Glutamatergic neuron (in vitro differentiated cells): Measurements from ENCODE around the gene POGLUT2. TPM values are rescaled to one million over a fixed set of nuclear protein-coding genes. Genes with fewer than 3 reads are reported as not detected.

Experiments used
- DNase-seq: peaks from one replicate; pipeline ENCODE4 v3.0.0; 2022
- H3K27ac Mint-ChIP-seq: one replicate; pipeline ENCODE4 v1.8.0; 2020; ENCODE audit warnings: mild to moderate bottlenecking, mixed read lengths, inconsistent platforms; ENCODE audit not compliant: unreplicated experiment
- H3K27me3 Mint-ChIP-seq: one replicate; pipeline ENCODE4 v1.8.0; 2020; ENCODE audit warnings: mild to moderate bottlenecking, moderate library complexity, mixed read lengths, inconsistent platforms; ENCODE audit not compliant: unreplicated experiment
- H3K36me3 Mint-ChIP-seq: one replicate; pipeline ENCODE4 v1.8.0; 2020; ENCODE audit warnings: mild to moderate bottlenecking, mixed read lengths, inconsistent platforms; ENCODE audit not compliant: unreplicated experiment
- H3K4me1 Mint-ChIP-seq: one replicate; pipeline ENCODE4 v1.8.0; 2020; ENCODE audit warnings: mild to moderate bottlenecking, low read depth, mixed read lengths, inconsistent platforms; ENCODE audit not compliant: unreplicated experiment
- H3K4me3 Mint-ChIP-seq: one replicate; pipeline ENCODE4 v1.8.0; 2020; ENCODE audit warnings: mild to moderate bottlenecking, mixed read lengths, inconsistent platforms; ENCODE audit not compliant: unreplicated experiment
- H3K9me3 Mint-ChIP-seq: one replicate; pipeline ENCODE4 v1.8.0; 2020; ENCODE audit warnings: mild to moderate bottlenecking, moderate library complexity, mixed read lengths, inconsistent platforms; ENCODE audit not compliant: unreplicated experiment
- total RNA-seq: library from RNA; stranded (reverse); fragmentation: NEBNext Ultra II Directional; extraction: Animal tissue kit (Norgen Biotek cat#: 25700); gene quantifications from one replicate; pipeline ENCODE4 v1.2.1, GENCODE V29; 2021; ENCODE audit not compliant: unreplicated experiment
- TF ChIP-seq, protein P1 (sequence below): fragments of 200-600 bp; sonication (generic); IDR thresholded peaks from one replicate; pipeline ENCODE4 v1.5.0; 2021; ENCODE audit not compliant: partially characterized antibody, unreplicated experiment

The POGLUT2 gene
- total RNA-seq, 1 donor from 2014 or later = 17.5 TPM

GRCh38 chr13:102816708-102817107, 17.9 kb upstream of the POGLUT2 start:
- peaks cover 7% of the 10 kb centered on the region for H3K4me1 Mint-ChIP-seq

DNA sequence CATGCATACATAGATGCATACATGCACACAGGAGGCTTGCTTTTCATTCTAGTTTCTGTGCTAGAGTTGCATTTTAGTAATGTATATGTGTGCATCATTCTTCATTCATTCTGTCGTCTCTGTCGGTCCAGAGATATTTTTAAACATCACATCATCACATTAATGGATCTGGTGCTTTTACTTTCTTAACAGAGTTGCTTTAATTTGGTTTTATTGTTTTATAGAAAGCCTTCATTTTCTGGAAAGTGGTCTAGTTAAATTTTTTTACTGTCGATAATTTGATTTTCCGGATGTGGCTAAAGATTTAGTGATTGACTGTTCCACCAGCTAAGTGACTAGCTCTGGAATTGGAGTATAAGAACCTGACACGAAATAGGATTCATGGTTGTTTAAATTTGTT, 17.0 kb upstream of the POGLUT2 start:
- peaks cover 8% of the 10 kb centered on the region for H3K36me3 Mint-ChIP-seq
- no peak for DNase-seq
- H3K27me3 Mint-ChIP-seq = no peaks in the 10 kb centered on the region
- no peak overlapping the region for H3K4me3 Mint-ChIP-seq
- peaks cover 3% of the 10 kb centered on the region for H3K9me3 Mint-ChIP-seq
- TF ChIP-seq, protein P1, sequence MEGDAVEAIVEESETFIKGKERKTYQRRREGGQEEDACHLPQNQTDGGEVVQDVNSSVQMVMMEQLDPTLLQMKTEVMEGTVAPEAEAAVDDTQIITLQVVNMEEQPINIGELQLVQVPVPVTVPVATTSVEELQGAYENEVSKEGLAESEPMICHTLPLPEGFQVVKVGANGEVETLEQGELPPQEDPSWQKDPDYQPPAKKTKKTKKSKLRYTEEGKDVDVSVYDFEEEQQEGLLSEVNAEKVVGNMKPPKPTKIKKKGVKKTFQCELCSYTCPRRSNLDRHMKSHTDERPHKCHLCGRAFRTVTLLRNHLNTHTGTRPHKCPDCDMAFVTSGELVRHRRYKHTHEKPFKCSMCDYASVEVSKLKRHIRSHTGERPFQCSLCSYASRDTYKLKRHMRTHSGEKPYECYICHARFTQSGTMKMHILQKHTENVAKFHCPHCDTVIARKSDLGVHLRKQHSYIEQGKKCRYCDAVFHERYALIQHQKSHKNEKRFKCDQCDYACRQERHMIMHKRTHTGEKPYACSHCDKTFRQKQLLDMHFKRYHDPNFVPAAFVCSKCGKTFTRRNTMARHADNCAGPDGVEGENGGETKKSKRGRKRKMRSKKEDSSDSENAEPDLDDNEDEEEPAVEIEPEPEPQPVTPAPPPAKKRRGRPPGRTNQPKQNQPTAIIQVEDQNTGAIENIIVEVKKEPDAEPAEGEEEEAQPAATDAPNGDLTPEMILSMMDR = no peak
- no peak overlapping the region for H3K27ac Mint-ChIP-seq
- peaks cover 7% of the 10 kb centered on the region for H3K4me1 Mint-ChIP-seq

More at GRCh38 chr13:102816708-102817107, 17.9 kb upstream of the POGLUT2 start:
- H3K27me3 Mint-ChIP-seq = no peaks in the 10 kb centered on the region
- TF ChIP-seq, protein P1 = no peak
- H3K4me3 Mint-ChIP-seq = no peak overlapping the region
- peaks cover 3% of the 10 kb centered on the region for H3K9me3 Mint-ChIP-seq
- peaks cover 4% of the 10 kb centered on the region for H3K36me3 Mint-ChIP-seq
- no peak overlapping the region for H3K27ac Mint-ChIP-seq
- DNase-seq = no peak

GRCh38 chr13:102814793-102815192, 16.0 kb upstream of the POGLUT2 start:
- peaks cover 8% of the 10 kb centered on the region for H3K36me3 Mint-ChIP-seq
- no peak for DNase-seq
- H3K9me3 Mint-ChIP-seq = peaks cover 3% of the 10 kb centered on the region
- TF ChIP-seq, protein P1 = no peak
- no peaks in the 10 kb centered on the region for H3K27me3 Mint-ChIP-seq
- H3K4me1 Mint-ChIP-seq = peaks cover 7% of the 10 kb centered on the region
- no peak overlapping the region for H3K4me3 Mint-ChIP-seq
- no peak overlapping the region for H3K27ac Mint-ChIP-seq

- peaks cover 7% of the 10 kb centered on the region for H3K4me1 Mint-ChIP-seq
- peaks cover 8% of the 10 kb centered on the region for H3K36me3 Mint-ChIP-seq
- no peak for DNase-seq
- no peak overlapping the region for H3K4me3 Mint-ChIP-seq
- H3K27ac Mint-ChIP-seq = no peak overlapping the region
- no peaks in the 10 kb centered on the region for H3K27me3 Mint-ChIP-seq
- peaks cover 3% of the 10 kb centered on the region for H3K9me3 Mint-ChIP-seq
- TF ChIP-seq, protein P1 = no peak
These were observed 15.3 kb upstream of the POGLUT2 start for GRCh38 chr13:102814025-102814607.

DNA sequence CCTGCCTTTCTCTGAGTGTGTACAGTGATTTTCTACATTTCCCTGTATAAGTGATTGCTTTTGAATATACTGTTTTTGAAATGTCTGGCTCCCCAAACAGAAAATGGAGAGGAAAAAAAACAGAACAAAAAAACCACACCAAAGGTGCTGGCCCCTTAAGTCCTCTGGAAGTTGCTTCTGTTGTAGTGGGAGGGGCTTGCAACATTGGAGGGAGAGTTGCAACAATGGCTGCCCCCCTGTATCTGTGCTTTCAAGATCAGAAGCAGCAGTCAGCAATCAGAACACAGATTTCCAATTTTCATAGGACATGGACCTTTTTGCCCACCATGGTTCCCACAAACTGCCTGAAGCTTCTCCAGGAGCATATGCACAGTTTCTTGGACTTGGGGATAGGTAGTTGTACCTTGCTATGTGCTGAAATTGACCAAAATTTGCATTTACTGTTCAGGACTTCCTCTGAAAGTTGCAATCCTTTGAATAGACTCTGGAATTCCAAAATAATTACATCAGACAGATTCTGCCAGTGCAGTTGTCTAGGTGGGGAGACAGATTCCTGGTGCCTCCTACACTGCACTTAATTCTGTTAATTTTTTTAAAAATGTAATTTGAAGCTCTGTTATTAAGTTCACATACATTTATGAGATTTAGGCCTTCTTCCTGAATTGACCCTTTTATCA, 14.0 kb upstream of the POGLUT2 start:
- H3K36me3 Mint-ChIP-seq = peaks cover 8% of the 10 kb centered on the region
- TF ChIP-seq, protein P1 = no peak
- peaks cover 7% of the 10 kb centered on the region for H3K4me1 Mint-ChIP-seq
- no peak for DNase-seq
- H3K4me3 Mint-ChIP-seq = no peak overlapping the region
- peaks cover 3% of the 10 kb centered on the region for H3K9me3 Mint-ChIP-seq
- no peaks in the 10 kb centered on the region for H3K27me3 Mint-ChIP-seq
- H3K27ac Mint-ChIP-seq = no peak overlapping the region
